22Rv1 (cell line): ENCODE data around the gene NAA30.

Source experiments
- CTCF ChIP-seq: fragments of 450-650 bp; IDR thresholded peaks from 2 replicates; pipeline ENCODE4 v1.5.1; 2017; ENCODE audit warnings: mild to moderate bottlenecking
- ZFX ChIP-seq: fragments of 450-650 bp; IDR thresholded peaks from 2 replicates; pipeline ENCODE4 v1.6.1; 2017; ENCODE audit warnings: antibody characterized with exemption, borderline replicate concordance

DNA sequence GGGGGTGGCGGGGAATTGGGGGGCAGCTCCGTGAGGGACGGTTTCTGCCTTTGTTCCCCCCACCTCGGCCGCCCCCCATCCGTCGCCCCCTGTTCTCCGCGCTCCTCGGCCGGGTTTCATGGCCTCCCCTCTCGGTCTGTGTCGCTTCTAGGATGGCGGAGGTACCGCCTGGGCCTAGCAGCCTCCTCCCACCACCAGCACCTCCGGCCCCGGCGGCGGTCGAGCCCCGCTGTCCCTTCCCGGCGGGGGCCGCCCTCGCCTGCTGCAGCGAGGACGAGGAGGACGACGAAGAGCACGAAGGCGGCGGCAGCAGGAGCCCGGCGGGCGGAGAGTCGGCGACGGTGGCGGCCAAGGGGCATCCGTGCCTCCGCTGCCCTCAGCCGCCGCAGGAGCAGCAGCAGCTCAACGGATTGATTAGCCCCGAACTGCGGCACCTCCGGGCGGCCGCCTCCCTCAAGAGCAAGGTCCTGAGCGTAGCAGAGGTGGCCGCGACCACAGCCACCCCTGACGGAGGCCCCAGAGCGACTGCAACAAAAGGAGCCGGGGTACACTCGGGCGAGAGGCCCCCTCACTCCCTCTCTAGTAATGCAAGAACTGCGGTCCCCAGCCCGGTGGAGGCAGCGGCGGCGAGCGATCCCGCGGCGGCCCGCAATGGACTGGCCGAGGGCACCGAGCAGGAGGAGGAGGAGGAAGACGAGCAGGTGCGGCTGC is 575 bp downstream of the NAA30 start:
- TF ChIP-seq CTCF, result no peak
- TF ChIP-seq ZFX, result no peak
